Motor neuron (in vitro differentiated cells): Measurements from ENCODE around the gene MESD. TPM values are rescaled to one million over a fixed set of nuclear protein-coding genes. Genes with fewer than 3 reads are reported as not detected.

Experiments used
- ATAC-seq, 8 experiments: fragments of 200-7000 bp; cut with Tn5 transposase; replicated peaks in 6 of 8; 2 replicates each; pipeline ENCODE4 v1.8.0; 2021; ENCODE audit warnings: mild to moderate bottlenecking in 8 of 8, moderate library complexity in 8 of 8
- H3K27ac ChIP-seq, 2 donors: fragments of 250-450 bp; sonication (Bioruptor Pico); 2 replicates each; pipeline ENCODE4 v1.9.0; 2021; ENCODE audit warnings: antibody characterized with exemption in 2 of 2, mild to moderate bottlenecking in 2 of 2, moderate library complexity in 1 of 2
- H3K4me1 ChIP-seq, 2 donors: fragments of 250-450 bp; sonication (Bioruptor Pico); replicated peaks in 1 of 2; 2 replicates each; pipeline ENCODE4 v1.6.1; 2021; ENCODE audit warnings: antibody characterized with exemption in 2 of 2, mild to moderate bottlenecking in 2 of 2, moderate library complexity in 1 of 2
- H3K4me3 ChIP-seq, 5 donors: fragments of 250-450 bp; sonication (Bioruptor Pico); 2 replicates each; pipeline ENCODE4 v1.9.0; 2021; ENCODE audit warnings: antibody characterized with exemption in 5 of 5, mild to moderate bottlenecking in 5 of 5, moderate library complexity in 4 of 5
- WGBS, 10 experiments: fragments of 450-650 bp; shearing (Covaris generic); methylation state at CpG; one replicate each; pipeline ENCODE4 v1.0.0; 2022; 5-methylcytosine and 5-hydroxymethylcytosine counted together
- in situ Hi-C, 9 experiments: fragments of 400-800 bp; cut with MboI; loops; one replicate each; pipeline ENCODE4 v1.15.0; 2021; ENCODE audit warnings: low sequenced_read_pairs in 9 of 9, low pct_unique_long_range_greater_than_20kb in 2 of 9; ENCODE audit not compliant: unreplicated experiment in 9 of 9
- total RNA-seq, 8 experiments: library from RNA; unstranded; fragments of 300-600 nt; gene quantifications; 2 replicates each; pipeline versions ENCODE4 v1.2.3 to v1.2.4, GENCODE V29; 2022

MESD gene
- total RNA-seq, 8 experiments from 2014 or later = 9.7 to 83.2 (median 23.1) TPM

DNA sequence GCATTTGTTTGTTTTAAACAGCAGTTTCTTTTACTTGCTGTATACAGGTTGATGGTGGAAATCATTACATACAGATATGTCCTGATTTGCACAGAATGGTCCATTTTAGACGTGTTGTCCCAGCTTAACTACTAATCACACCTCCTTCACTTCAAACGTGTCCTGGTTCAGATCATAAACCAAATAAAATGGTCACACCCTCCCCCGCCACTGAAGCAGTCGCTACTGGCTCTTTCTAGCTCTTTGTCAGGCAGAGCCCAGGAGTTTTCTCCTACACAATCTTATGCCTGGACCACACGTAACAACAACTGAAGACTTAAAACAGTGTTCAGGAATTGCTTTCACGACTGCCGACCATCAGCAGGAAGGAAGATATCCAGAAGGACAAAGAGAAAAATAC lies 73.6 kb downstream of the MESD start:
- in situ Hi-C loops = no loop called here
- no peak overlapping the region for H3K27ac ChIP-seq
- H3K4me1 ChIP-seq = no peaks in the 10 kb centered on the region
- H3K4me3 ChIP-seq = no peak overlapping the region
- WGBS, 10 experiments = 0 to 93% (median 64%) methylated on average over 1 to 7 of the region's 7 CpGs; no CpG with 5 or more reads in 3 of the 10 experiments
- no peak for ATAC-seq

DNA sequence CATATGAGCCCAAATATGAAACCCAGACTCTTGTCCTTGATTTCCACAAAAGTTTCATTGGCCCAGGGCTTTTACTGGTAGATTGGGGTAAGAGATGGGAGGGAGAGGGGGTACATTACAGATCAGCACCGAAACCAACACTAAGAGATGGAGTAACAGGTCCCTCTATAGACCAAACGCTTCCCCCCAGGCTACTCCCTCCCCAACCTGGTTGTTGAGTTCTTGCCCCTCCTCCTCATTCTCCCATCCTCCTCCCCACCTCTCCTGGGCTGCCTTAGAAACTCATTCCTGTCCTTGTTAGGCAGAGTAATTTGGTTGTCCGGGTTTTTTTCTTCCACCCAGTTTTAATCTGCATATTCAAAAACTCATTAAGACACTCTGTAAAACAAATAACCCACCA lies 74.1 kb downstream of the MESD start:
- Histone ChIP-seq H3K4me3 (no peak overlapping the region), H3K4me1 (no peaks in the 10 kb centered on the region), H3K27ac (no peak overlapping the region)
- in situ Hi-C loops = no loop called here
- peak in 2 of 8 experiments; percentile 7 to 66 for ATAC-seq
- 14 to 40% (median 33%) methylated on average over 1 to 3 of the region's 3 CpGs; no CpG with 5 or more reads in 5 of the 10 experiments for WGBS, 10 experiments

DNA sequence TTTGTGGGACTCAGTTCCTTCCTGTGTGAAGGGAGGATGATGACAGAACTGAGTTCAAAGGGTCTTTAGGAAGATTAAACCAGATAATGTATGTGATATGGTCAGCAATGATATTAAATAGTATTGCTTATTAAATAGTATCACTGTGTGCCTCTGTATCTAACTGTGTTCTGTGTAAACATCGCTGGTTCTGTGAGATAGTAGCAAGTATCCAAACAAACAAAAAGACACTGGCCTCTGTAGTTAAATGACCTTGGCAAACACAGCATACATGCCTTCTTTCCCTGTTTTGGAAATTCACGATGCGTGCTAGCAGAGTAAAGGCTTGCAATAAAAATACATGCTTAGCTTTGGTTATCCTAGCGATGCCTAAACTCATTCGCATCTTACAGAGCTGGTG lies 76.1 kb downstream of the MESD start:
- in situ Hi-C loops = no loop called here
- Histone ChIP-seq H3K27ac (no peak overlapping the region), H3K4me3 (no peak overlapping the region), H3K4me1 (no peaks in the 10 kb centered on the region)
- WGBS, 10 experiments = 83 to 100% (median 89%) methylated on average over 1 to 5 of the region's 5 CpGs; no CpG with 5 or more reads in 2 of the 10 experiments
- peak in 1 of 8 experiments; percentile 24 for ATAC-seq

DNA sequence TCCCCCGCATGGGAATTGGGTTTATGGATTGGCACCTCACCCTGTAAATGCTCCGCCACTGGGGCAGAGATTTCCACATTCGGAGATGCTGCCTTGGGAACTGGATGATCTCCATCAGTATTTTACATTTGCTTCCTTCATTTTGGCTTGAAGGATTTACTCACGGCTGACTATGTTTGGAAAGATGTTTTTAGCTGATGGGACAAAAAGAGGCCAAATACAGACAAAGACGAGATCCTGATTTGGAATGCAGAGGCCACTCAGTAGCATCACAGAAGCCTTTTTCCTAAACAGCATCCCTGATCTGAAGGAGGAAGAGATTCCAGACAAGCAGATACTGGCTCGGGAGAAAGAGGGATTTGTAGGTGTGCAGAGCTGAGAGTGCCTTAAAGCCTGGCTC lies 76.9 kb downstream of the MESD start:
- 29 to 100% (median 91%) methylated on average over 1 to 4 of the region's 6 CpGs for WGBS, 10 experiments
- in situ Hi-C loops = no loop called here
- Histone ChIP-seq H3K4me3 (no peak overlapping the region), H3K4me1 (no peaks in the 10 kb centered on the region), H3K27ac (no peak overlapping the region)
- no peak for ATAC-seq

DNA sequence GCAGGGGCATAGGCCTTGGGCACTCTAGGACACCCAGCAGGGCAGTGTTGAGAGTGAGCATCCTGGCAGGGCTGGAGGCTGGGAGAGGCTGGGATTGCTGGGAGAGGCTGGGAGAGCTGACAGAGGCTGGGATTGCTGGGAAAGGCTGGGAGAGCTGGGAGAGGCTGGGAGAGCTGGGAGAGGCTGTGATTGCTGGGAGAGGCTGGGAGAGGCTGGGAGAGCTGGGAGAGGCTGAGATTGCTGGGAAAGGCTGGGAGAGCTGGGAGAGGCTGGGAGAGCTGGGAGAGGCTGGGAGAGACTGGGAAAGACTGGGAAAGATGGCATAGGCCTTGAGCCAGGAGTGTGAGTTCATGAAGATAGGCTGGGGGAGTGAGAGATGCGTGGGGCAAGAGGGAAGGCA lies 77.8 kb downstream of the MESD start:
- ATAC-seq = peak in 2 of 8 experiments; percentile 48 to 66
- H3K27ac ChIP-seq = no peak overlapping the region
- in situ Hi-C loops = no loop called here
- H3K4me1 ChIP-seq = no peaks in the 10 kb centered on the region
- no peak overlapping the region for H3K4me3 ChIP-seq
- 100% methylated on average over 1 of the region's 1 CpG; no CpG with 5 or more reads in 7 of the 10 experiments for WGBS, 10 experiments

DNA sequence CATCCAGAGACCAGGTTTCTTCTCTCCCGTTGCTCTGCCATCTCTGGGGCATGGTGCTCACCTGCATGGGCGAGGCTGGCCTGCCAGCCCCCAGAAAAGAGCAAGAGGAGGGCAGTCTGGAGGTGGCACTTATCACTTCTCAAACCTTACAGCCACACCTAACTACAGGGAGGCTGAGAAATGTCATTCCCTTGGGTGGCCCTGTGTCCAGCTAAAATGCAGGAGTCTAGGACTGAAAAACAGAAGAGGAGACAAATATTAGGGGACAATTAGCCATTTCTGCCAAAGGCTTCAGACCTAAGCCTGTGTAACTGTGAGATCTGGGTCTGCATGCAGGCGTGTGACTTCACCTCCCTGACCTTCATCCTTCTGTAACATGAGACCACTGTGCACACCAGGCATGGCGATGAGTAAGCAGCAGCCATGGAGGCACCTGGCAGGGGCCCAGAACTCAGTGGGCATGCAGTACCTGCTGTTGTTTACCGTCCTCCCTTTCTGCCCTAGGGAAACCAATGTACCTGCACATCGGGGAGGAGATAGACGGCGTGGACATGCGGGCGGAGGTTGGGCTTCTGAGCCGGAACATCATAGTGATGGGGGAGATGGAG lies 83.4 kb downstream of the MESD start:
- WGBS, 10 experiments = 40 to 93% (median 71%) methylated on average over 1 to 6 of the region's 11 CpGs; no CpG with 5 or more reads in 5 of the 10 experiments
- peak in 1 of 8 experiments; percentile 21 for ATAC-seq
- in situ Hi-C loops = no loop called here
- Histone ChIP-seq H3K4me1 (no peaks in the 10 kb centered on the region), H3K27ac (no peak overlapping the region), H3K4me3 (no peak overlapping the region)

DNA sequence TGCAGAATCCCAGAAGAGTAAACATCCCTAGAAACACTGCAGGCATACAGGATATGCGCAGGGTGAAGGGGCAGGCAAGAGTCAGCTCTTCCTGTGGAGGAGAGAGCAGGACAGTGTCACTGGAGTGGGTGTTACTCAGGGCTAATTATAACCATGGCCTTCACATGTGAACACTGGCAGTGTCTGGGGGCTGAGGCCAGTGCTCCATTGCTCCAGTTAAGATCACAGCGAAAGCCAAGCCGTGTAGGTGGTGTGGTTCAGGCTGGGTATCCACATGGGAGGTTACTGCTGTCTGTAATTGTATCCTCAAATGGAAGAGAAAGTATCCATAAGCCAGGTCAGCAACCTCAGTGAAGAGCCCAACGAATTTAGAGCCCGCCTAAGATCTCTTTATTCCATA lies 84.6 kb downstream of the MESD start:
- WGBS, 10 experiments = 20 to 100% (median 70%) methylated on average over 1 to 5 of the region's 5 CpGs; no CpG with 5 or more reads in 2 of the 10 experiments
- Histone ChIP-seq H3K4me1 (no peaks in the 10 kb centered on the region), H3K4me3 (no peak overlapping the region), H3K27ac (no peak overlapping the region)
- ATAC-seq = peak; percentile 29 to 74 (median 64)
- in situ Hi-C loops = no loop called here

DNA sequence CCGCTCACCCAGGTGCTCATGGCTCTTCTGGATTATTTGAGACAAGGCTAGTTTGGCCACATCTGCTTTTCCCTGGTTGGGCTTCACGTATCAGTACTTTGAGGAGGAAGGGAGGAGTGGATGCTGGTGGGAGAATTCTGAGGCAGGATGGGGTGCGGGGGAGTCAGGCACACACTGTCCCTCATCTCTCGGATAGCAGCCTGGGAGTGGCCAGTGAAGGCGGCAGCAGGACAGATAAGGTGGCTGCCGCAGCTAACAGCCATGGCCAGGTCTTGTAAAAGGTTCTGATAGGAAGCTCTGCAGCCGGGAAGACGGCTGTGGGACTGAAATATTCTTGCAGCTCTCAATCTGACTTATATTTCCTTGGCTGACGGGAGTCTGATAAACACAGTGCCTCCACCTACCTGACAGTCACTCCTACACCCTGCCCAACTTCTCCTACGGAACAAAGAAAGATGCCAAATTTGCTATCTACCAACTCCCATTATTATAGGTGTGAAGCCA lies 87.3 kb downstream of the MESD start:
- H3K27ac ChIP-seq = no peak overlapping the region
- 80 to 96% (median 84%) methylated on average over 1 to 6 of the region's 10 CpGs; no CpG with 5 or more reads in 2 of the 10 experiments for WGBS, 10 experiments
- in situ Hi-C loops = no loop called here
- no peak for ATAC-seq
- no peak overlapping the region for H3K4me3 ChIP-seq
- no peaks in the 10 kb centered on the region for H3K4me1 ChIP-seq

DNA sequence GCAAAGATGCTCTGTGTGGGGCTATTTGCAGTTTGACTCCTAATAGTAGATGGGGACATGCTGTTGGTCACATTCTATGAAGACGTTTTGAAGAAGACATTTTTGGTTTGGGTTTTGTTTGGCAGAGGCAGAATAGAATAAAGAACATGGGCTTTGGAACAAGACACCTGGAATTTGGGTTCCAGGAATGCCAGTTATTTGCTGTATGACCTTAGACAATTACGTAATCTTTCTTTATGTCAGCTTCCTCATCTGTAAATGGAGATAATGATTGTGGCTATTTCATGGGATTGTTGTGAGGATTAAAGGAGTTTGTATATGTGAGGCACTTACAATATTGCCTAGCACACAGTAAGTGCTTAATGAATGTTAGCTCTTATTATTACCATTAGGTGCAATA lies 91.6 kb downstream of the MESD start:
- Histone ChIP-seq H3K4me1 (no peaks in the 10 kb centered on the region), H3K4me3 (no peak overlapping the region), H3K27ac (no peak overlapping the region)
- in situ Hi-C loops = no loop called here
- WGBS, 10 experiments = 67 to 100% (median 74%) methylated on average over 1 to 2 of the region's 2 CpGs; no CpG with 5 or more reads in 2 of the 10 experiments
- no peak for ATAC-seq

Other genes with a start within 250 kb of the MESD start
- gene CEMIP, start 210.4 kb downstream of the MESD start, total RNA-seq = 100 to 1,000 TPM in 1 of 8 experiments, 10 to 100 TPM in 2, 1 to 10 TPM in 1, under 1 TPM in 4; 0.32 to 121 (median 3.0) TPM
- 1 to 10 TPM; 4.3 to 9.9 (median 6.1) TPM for gene TLNRD1, start 11.1 kb upstream of the MESD start, total RNA-seq
- 1 to 10 TPM in 1 of 8 experiments, under 1 TPM in 3, not detected in 4; 0.14 to 3.1 (median 0.62) TPM for gene CFAP161, start 144.5 kb upstream of the MESD start, total RNA-seq
- 1 to 10 TPM in 2 of 8 experiments, under 1 TPM in 6; 0.22 to 1.1 (median 0.63) TPM for gene IL16, start 207.1 kb upstream of the MESD start, total RNA-seq